ENCODE measurements around the gene THAP7. TPM values are rescaled to one million over a fixed set of nuclear protein-coding genes. Genes with fewer than 3 reads are reported as not detected.

Gene THAP7
- total RNA-seq, 1 experiment from 2014 or later = 24.6 TPM

GRCh38 chr22:20964090-20964798, 37.7 kb downstream of the THAP7 start:
- no CpG with 5 or more reads among the region's 6 CpGs for whole genome bisulfite sequencing (ENCODE audit: extremely low coverage, insufficient read length, low lambda C conversion rate)
- peaks cover 79% of the 10 kb centered on the region for H3K27me3 Mint-ChIP-seq (ENCODE audit: low read depth)
- no peak overlapping the region; a peak in 1 of 7 replicates for H3K27ac Mint-ChIP-seq
- Histone ChIP-seq H4K5ac (ENCODE audit: insufficient read length, low read depth, low read length) (no peak overlapping the region), H3K56ac (ENCODE audit: insufficient read length, low read depth, low read length) (no peak overlapping the region), H2BK5ac (ENCODE audit: insufficient read length, low read length) (no peak overlapping the region), H4K20me1 (ENCODE audit: control insufficient read depth, insufficient read depth, insufficient read length) (no peaks in the 10 kb centered on the region), H3K4me2 (ENCODE audit: insufficient read depth, insufficient read length, low read length) (peak overlapping the region; percentile 9), H3K9me3 (ENCODE audit: control insufficient read depth, low read depth, low read length) (no peaks in the 10 kb centered on the region), H4K91ac (ENCODE audit: insufficient read length, low read depth, low read length) (no peak overlapping the region), H3K4ac (ENCODE audit: low read depth, low read length) (no peak overlapping the region), H3K23me2 (ENCODE audit: insufficient read length, low read depth, low read length, poor library complexity, severe bottlenecking) (no peaks in the 10 kb centered on the region), H2BK20ac (ENCODE audit: low read depth, low read length, poor library complexity, severe bottlenecking) (no peak overlapping the region), H2AK5ac (ENCODE audit: insufficient read length, low read length) (no peak overlapping the region), H3K23ac (ENCODE audit: insufficient read length, low read depth, low read length) (no peak overlapping the region), H2BK120ac (ENCODE audit: low read depth, low read length, poor library complexity, severe bottlenecking) (no peak overlapping the region), H3K27me3 (ENCODE audit: insufficient read depth, low read length) (peaks cover 31% of the 10 kb centered on the region; the same call in 1 of the 2 replicates), H4K8ac (replicated peaks; ENCODE audit: insufficient read length, low read depth, low read length) (no peak overlapping the region), H3K27ac (ENCODE audit: insufficient read length, low read depth, low read length) (no peak overlapping the region), H3K18ac (ENCODE audit: insufficient read length, low read depth, low read length) (no peak overlapping the region), H2BK15ac (ENCODE audit: low read depth, low read length) (no peak overlapping the region), H2AFZ (ENCODE audit: low read length) (no peak overlapping the region), H3K4me1 (ENCODE audit: insufficient read depth, low read length) (no peaks in the 10 kb centered on the region; the same call in 1 of the 2 replicates), H3K14ac (ENCODE audit: insufficient read depth, low read length) (no peak overlapping the region), H3K9ac (ENCODE audit: extremely low read depth, insufficient read length, low read length) (no peak overlapping the region), H3K79me1 (ENCODE audit: insufficient read depth, low read depth, low read length, poor library complexity, severe bottlenecking) (no peaks in the 10 kb centered on the region), H2BK12ac (ENCODE audit: insufficient read length, low read depth, low read length) (no peak overlapping the region), H3T11ph (ENCODE audit: low read length) (no peak overlapping the region), H3K79me2 (ENCODE audit: insufficient read depth, low read length) (no peaks in the 10 kb centered on the region)
- no peaks in the 10 kb centered on the region for H3K9me3 Mint-ChIP-seq
- H3K4me3 Mint-ChIP-seq = peak overlapping the region; percentile 53 to 84
- TF ChIP-seq, protein P1, sequence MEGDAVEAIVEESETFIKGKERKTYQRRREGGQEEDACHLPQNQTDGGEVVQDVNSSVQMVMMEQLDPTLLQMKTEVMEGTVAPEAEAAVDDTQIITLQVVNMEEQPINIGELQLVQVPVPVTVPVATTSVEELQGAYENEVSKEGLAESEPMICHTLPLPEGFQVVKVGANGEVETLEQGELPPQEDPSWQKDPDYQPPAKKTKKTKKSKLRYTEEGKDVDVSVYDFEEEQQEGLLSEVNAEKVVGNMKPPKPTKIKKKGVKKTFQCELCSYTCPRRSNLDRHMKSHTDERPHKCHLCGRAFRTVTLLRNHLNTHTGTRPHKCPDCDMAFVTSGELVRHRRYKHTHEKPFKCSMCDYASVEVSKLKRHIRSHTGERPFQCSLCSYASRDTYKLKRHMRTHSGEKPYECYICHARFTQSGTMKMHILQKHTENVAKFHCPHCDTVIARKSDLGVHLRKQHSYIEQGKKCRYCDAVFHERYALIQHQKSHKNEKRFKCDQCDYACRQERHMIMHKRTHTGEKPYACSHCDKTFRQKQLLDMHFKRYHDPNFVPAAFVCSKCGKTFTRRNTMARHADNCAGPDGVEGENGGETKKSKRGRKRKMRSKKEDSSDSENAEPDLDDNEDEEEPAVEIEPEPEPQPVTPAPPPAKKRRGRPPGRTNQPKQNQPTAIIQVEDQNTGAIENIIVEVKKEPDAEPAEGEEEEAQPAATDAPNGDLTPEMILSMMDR (conservative IDR thresholded peaks at IDR 0.05) = no peak
- peaks cover 18 to 23% of the 10 kb centered on the region in 2 experiments for H3K4me1 Mint-ChIP-seq
- no peaks in the 10 kb centered on the region for H3K36me3 Mint-ChIP-seq (ENCODE audit: insufficient read depth in 1 of 3, low read depth in 3 of 3)
- DNase-seq = no peak

Measured in H9 (cell line).